WTC11 (cell line): ENCODE results near the gene ANKS6. TPM values are rescaled to one million over a fixed set of nuclear protein-coding genes. Genes with fewer than 3 reads are reported as not detected.

Source experiments
- ATAC-seq: fragments of 200-7000 bp; cut with Tn5 transposase; 2 replicates; pipeline ENCODE4 v1.10.0; 2021; ENCODE audit warnings: mild to moderate bottlenecking, moderate library complexity
- CTCF ChIA-PET: fragments of 300-600 bp; sonication (Branson Sonifier 250); formaldehyde crosslinking; loops from one replicate; lab custom pipeline; 2021; ENCODE audit warnings: antibody characterized with exemption; lab: Charles Lee
- POLR2A ChIA-PET: fragments of 350-600 bp; sonication (Branson Sonifier 250); formaldehyde crosslinking; loops from one replicate; lab custom pipeline; 2021; ENCODE audit warnings: antibody characterized with exemption; lab: Charles Lee
- DNase-seq: peaks from one replicate; pipeline ENCODE4 v3.0.0; 2021; ENCODE audit warnings: low spot score
- H3K27ac Mint-ChIP-seq: 2 replicates; pipeline ENCODE4 v1.8.0; 2021; ENCODE audit warnings: mixed read lengths
- H3K27me3 Mint-ChIP-seq: 2 replicates; pipeline ENCODE4 v1.8.0; 2021; ENCODE audit warnings: low read depth, mild to moderate bottlenecking, moderate library complexity, mixed read lengths
- H3K36me3 Mint-ChIP-seq: 2 replicates; pipeline ENCODE4 v1.8.0; 2021; ENCODE audit warnings: mixed read lengths
- H3K4me1 Mint-ChIP-seq: 2 replicates; pipeline ENCODE4 v1.8.0; 2022; ENCODE audit warnings: mixed read lengths
- H3K4me3 Mint-ChIP-seq: 2 replicates; pipeline ENCODE4 v1.8.0; 2021; ENCODE audit warnings: mild to moderate bottlenecking, moderate library complexity, mixed read lengths
- H3K9me3 Mint-ChIP-seq: 2 replicates; pipeline ENCODE4 v1.8.0; 2021; ENCODE audit warnings: mixed read lengths
- CBFB ChIP-seq: sonication (generic); formaldehyde crosslinking; IDR thresholded peaks from 2 replicates; pipeline ENCODE4 v1.8.1; 2022; ENCODE audit warnings: mild to moderate bottlenecking, low read depth, missing genetic modification reagents
- CREB1 ChIP-seq: sonication (generic); formaldehyde crosslinking; IDR thresholded peaks from 2 replicates; pipeline ENCODE4 v1.8.0; 2023; ENCODE audit warnings: mild to moderate bottlenecking, missing genetic modification reagents
- EMX1 ChIP-seq: fragments of 250-450 bp; sonication (Bioruptor Pico); IDR thresholded peaks from 2 replicates; pipeline ENCODE4 v1.8.0; 2021; ENCODE audit warnings: mild to moderate bottlenecking
- ESRRA ChIP-seq: sonication (generic); formaldehyde crosslinking; IDR thresholded peaks from 2 replicates; pipeline ENCODE4 v1.8.1; 2022; ENCODE audit warnings: mild to moderate bottlenecking, missing genetic modification reagents, borderline replicate concordance
- FOXJ3 ChIP-seq: sonication (generic); formaldehyde crosslinking; IDR thresholded peaks from 2 replicates; pipeline ENCODE4 v1.9.0; 2021; ENCODE audit warnings: missing genetic modification reagents, mild to moderate bottlenecking, borderline replicate concordance
- JUN ChIP-seq: sonication (generic); formaldehyde crosslinking; IDR thresholded peaks from 2 replicates; pipeline ENCODE4 v1.8.0; 2023; ENCODE audit warnings: mild to moderate bottlenecking, missing genetic modification reagents
- MYBL2 ChIP-seq: sonication (generic); formaldehyde crosslinking; IDR thresholded peaks from 2 replicates; pipeline ENCODE4 v1.8.1; 2023; ENCODE audit warnings: mild to moderate bottlenecking, moderate library complexity, missing genetic modification reagents
- NFE2L1 ChIP-seq: sonication (generic); formaldehyde crosslinking; IDR thresholded peaks from 2 replicates; pipeline ENCODE4 v1.8.1; 2023; ENCODE audit warnings: missing genetic modification reagents
- NFYB ChIP-seq: sonication (generic); formaldehyde crosslinking; conservative IDR thresholded peaks from 2 replicates; pipeline ENCODE4 v1.8.0; 2022; ENCODE audit warnings: low read depth, missing genetic modification reagents
- NR2C2 ChIP-seq: sonication (generic); formaldehyde crosslinking; IDR thresholded peaks from 2 replicates; pipeline ENCODE4 v1.8.0; 2022; ENCODE audit warnings: mild to moderate bottlenecking, missing genetic modification reagents
- NR3C1 ChIP-seq: sonication (generic); formaldehyde crosslinking; conservative IDR thresholded peaks from 2 replicates; pipeline ENCODE4 v1.8.1; 2023; ENCODE audit warnings: low read depth, mild to moderate bottlenecking, missing genetic modification reagents
- RORB ChIP-seq: fragments of 250-450 bp; sonication (Bioruptor Pico); IDR thresholded peaks from 2 replicates; pipeline ENCODE4 v1.9.0; 2021; ENCODE audit warnings: mild to moderate bottlenecking
- SMAD4 ChIP-seq: sonication (generic); formaldehyde crosslinking; IDR thresholded peaks from 2 replicates; pipeline ENCODE4 v1.8.0; 2022; ENCODE audit warnings: mild to moderate bottlenecking, missing genetic modification reagents
- SOX15 ChIP-seq: fragments of 250-450 bp; sonication (Bioruptor Pico); IDR thresholded peaks from 2 replicates; pipeline ENCODE4 v1.9.0; 2021; ENCODE audit warnings: mild to moderate bottlenecking
- SP1 ChIP-seq: sonication (generic); formaldehyde crosslinking; conservative IDR thresholded peaks from 2 replicates; pipeline ENCODE4 v1.8.1; 2022; ENCODE audit warnings: missing genetic modification reagents
- ZBTB21 ChIP-seq: sonication (generic); formaldehyde crosslinking; IDR thresholded peaks from 2 replicates; pipeline ENCODE4 v1.8.1; 2023; ENCODE audit warnings: mild to moderate bottlenecking, missing genetic modification reagents, borderline replicate concordance
- ZNF416 ChIP-seq: fragments of 250-450 bp; sonication (Bioruptor Pico); IDR thresholded peaks from 2 replicates; pipeline ENCODE4 v1.9.0; 2021; ENCODE audit warnings: mild to moderate bottlenecking, inconsistent platforms
- ZNF671 ChIP-seq: fragments of 250-450 bp; sonication (Bioruptor Pico); IDR thresholded peaks from 2 replicates; pipeline ENCODE4 v1.8.0; 2021; ENCODE audit warnings: mild to moderate bottlenecking
- total RNA-seq: library from RNA; stranded (reverse); gene quantifications from 3 replicates; pipeline ENCODE4 v1.2.3, GENCODE V29; 2021
- TF ChIP-seq, protein P1 (sequence below): sonication (generic); formaldehyde crosslinking; conservative IDR thresholded peaks from 2 replicates; pipeline ENCODE4 v1.8.1; 2022; ENCODE audit warnings: mild to moderate bottlenecking, missing genetic modification reagents
- TF ChIP-seq, protein P2 (sequence below): sonication (generic); formaldehyde crosslinking; IDR thresholded peaks from 2 replicates; pipeline ENCODE4 v1.8.0; 2023; ENCODE audit warnings: missing genetic modification reagents
- TF ChIP-seq, protein P3 (sequence below): fragments of 200-600 bp; IDR thresholded peaks from 2 replicates; pipeline ENCODE4 v1.8.0; 2022; ENCODE audit warnings: antibody characterized with exemption
- TF ChIP-seq, protein P4 (sequence below): sonication (generic); formaldehyde crosslinking; IDR thresholded peaks from 2 replicates; pipeline ENCODE4 v1.8.1; 2023; ENCODE audit warnings: mild to moderate bottlenecking, missing genetic modification reagents
- TF ChIP-seq, protein P5 (sequence below): fragments of 250-450 bp; sonication (Bioruptor Pico); conservative IDR thresholded peaks from 2 replicates; pipeline ENCODE4 v1.9.0; 2021; ENCODE audit warnings: mild to moderate bottlenecking
- TF ChIP-seq, protein P6 (sequence below): fragments of 250-450 bp; sonication (Bioruptor Pico); IDR thresholded peaks from 2 replicates; pipeline ENCODE4 v1.9.0; 2021; ENCODE audit warnings: moderate library complexity, mild to moderate bottlenecking, inconsistent platforms, borderline replicate concordance
- TF ChIP-seq, protein P7 (sequence below): sonication (generic); formaldehyde crosslinking; IDR thresholded peaks from 2 replicates; pipeline ENCODE4 v1.8.0; 2022; ENCODE audit warnings: mild to moderate bottlenecking, missing genetic modification reagents

Gene ANKS6
- total RNA-seq, 1 experiment from 2014 or later, result 65.1 TPM

DNA sequence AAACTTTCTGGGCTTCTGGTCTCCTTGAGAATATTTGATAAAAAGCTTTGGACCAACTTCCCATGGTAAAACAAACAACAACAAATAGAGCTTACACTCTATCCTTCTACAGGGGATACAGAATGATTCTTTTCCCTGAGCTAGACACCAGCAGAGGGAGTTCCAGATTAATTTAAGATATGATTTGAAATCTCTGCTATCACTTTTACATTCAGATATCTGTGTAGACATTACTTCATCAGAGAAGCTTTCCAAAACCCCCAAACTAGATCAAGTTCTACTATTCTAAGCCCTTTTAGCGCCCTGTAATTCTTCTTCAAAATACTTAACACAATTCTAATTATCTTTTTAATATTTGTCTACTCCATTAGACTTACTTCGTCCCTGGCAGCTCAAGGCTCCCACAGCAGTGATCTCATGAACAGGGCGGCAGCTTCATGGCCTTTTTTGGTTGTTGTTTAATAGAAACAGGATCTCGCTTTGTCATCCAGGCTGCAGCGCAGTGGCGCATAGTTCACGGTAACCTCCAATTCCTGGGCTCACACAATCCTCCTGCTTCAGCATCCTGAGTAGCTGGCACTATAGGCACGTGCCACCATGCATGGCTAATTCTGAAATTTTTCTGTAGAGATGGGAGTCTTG is 10.2 kb upstream of the ANKS6 start:
- no peaks in the 10 kb centered on the region; the same call in 1 of the 2 replicates for H3K36me3 Mint-ChIP-seq
- CTCF ChIA-PET, result interaction anchor here (1.8 to 2.9 kb wide), 2 partner anchors 15 to 335 kb away, joined by 3 to 13 read pairs; no protein-coding TSS in a partner anchor
- DNase-seq (no peak), ATAC-seq (no peak)
- H3K27me3 Mint-ChIP-seq, result peaks cover 30% of the 10 kb centered on the region
- H3K27ac Mint-ChIP-seq, result no peak overlapping the region
- no peaks in the 10 kb centered on the region for H3K9me3 Mint-ChIP-seq
- POLR2A ChIA-PET, result no interaction called here
- peaks cover 39% of the 10 kb centered on the region for H3K4me1 Mint-ChIP-seq
- no peak for TF ChIP-seq EMX1 (CRISPR knock-in tag)
- no peak for TF ChIP-seq NR3C1 (CRISPR knock-in tag)
- no peak for TF ChIP-seq ESRRA (CRISPR knock-in tag)
- no peak for TF ChIP-seq JUN
- no peak for TF ChIP-seq MYBL2 (CRISPR knock-in tag)
- no peak for TF ChIP-seq SOX15 (CRISPR knock-in tag)
- TF ChIP-seq, protein P1, sequence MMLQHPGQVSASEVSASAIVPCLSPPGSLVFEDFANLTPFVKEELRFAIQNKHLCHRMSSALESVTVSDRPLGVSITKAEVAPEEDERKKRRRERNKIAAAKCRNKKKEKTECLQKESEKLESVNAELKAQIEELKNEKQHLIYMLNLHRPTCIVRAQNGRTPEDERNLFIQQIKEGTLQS, result no peak
- TF ChIP-seq, protein P2, sequence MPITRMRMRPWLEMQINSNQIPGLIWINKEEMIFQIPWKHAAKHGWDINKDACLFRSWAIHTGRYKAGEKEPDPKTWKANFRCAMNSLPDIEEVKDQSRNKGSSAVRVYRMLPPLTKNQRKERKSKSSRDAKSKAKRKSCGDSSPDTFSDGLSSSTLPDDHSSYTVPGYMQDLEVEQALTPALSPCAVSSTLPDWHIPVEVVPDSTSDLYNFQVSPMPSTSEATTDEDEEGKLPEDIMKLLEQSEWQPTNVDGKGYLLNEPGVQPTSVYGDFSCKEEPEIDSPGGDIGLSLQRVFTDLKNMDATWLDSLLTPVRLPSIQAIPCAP (CRISPR knock-in tag), result no peak
- TF ChIP-seq ZNF416 (CRISPR knock-in tag), result no peak
- TF ChIP-seq, protein P3, sequence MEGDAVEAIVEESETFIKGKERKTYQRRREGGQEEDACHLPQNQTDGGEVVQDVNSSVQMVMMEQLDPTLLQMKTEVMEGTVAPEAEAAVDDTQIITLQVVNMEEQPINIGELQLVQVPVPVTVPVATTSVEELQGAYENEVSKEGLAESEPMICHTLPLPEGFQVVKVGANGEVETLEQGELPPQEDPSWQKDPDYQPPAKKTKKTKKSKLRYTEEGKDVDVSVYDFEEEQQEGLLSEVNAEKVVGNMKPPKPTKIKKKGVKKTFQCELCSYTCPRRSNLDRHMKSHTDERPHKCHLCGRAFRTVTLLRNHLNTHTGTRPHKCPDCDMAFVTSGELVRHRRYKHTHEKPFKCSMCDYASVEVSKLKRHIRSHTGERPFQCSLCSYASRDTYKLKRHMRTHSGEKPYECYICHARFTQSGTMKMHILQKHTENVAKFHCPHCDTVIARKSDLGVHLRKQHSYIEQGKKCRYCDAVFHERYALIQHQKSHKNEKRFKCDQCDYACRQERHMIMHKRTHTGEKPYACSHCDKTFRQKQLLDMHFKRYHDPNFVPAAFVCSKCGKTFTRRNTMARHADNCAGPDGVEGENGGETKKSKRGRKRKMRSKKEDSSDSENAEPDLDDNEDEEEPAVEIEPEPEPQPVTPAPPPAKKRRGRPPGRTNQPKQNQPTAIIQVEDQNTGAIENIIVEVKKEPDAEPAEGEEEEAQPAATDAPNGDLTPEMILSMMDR, result no peak
- no peak for TF ChIP-seq NFE2L1 (CRISPR knock-in tag)
- TF ChIP-seq RORB (CRISPR knock-in tag), result no peak
- TF ChIP-seq, protein P4, sequence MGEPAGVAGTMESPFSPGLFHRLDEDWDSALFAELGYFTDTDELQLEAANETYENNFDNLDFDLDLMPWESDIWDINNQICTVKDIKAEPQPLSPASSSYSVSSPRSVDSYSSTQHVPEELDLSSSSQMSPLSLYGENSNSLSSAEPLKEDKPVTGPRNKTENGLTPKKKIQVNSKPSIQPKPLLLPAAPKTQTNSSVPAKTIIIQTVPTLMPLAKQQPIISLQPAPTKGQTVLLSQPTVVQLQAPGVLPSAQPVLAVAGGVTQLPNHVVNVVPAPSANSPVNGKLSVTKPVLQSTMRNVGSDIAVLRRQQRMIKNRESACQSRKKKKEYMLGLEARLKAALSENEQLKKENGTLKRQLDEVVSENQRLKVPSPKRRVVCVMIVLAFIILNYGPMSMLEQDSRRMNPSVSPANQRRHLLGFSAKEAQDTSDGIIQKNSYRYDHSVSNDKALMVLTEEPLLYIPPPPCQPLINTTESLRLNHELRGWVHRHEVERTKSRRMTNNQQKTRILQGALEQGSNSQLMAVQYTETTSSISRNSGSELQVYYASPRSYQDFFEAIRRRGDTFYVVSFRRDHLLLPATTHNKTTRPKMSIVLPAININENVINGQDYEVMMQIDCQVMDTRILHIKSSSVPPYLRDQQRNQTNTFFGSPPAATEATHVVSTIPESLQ, result no peak
- no peak for TF ChIP-seq ZBTB21
- TF ChIP-seq SMAD4 (CRISPR knock-in tag), result no peak
- no peak for TF ChIP-seq CREB1 (CRISPR knock-in tag)
- peak overlapping the region; percentile 73 for H3K4me3 Mint-ChIP-seq

DNA sequence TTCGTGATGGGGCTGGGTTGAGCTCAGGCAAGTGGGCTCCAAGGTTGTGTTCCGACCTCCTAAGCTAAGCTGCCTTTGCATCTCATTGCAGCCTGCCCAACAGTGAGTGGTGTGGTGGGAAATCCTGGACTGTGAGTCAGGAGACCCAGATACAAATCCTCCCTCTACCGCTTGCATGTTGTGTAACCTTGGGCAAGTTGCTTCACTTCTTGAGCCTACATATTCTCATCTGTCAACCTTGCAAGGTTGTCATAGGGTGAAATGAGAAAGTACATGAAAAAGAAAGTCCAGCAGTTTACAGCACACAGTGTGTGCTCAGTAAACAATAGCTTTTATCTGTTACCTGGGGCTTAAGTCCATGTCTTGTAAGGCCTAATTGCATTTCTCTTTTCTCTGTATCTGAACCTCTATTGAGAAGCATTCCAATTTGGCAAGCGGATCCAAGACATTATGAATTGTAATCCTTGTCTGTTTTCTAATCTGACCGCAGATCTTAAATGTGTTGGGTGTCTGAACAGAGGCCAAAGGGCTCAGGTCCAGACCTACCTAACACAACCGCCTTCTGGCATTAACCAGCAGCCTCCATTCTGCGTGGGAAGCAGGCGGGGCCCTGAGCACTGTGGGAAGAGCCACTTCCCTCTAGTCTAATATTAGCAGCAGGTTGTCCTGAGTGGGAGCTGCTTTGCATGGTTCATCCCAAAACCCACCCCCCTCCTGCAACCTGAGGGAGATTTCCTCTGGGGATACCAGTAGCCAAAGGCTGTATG is 9.3 kb upstream of the ANKS6 start:
- Mint-ChIP-seq H3K27me3 (peaks cover 30% of the 10 kb centered on the region), H3K36me3 (no peaks in the 10 kb centered on the region), H3K27ac (no peak overlapping the region), H3K4me3 (no peak overlapping the region), H3K4me1 (peaks cover 40% of the 10 kb centered on the region), H3K9me3 (no peaks in the 10 kb centered on the region)
- ChIA-PET CTCF (interaction anchor here (1.0 to 1.8 kb wide), 2 partner anchors 30 to 336 kb away, joined by 3 to 5 read pairs; no protein-coding TSS in a partner anchor), POLR2A (no interaction called here)
- DNase-seq (no peak), ATAC-seq (no peak)
- TF ChIP-seq FOXJ3 (no peak), ZNF671 (CRISPR knock-in tag) (no peak), JUN (no peak), CBFB (CRISPR knock-in tag) (no peak), SMAD4 (CRISPR knock-in tag) (no peak), NFYB (CRISPR knock-in tag) (no peak), SP1 (CRISPR knock-in tag) (no peak), NR2C2 (no peak)
- TF ChIP-seq, protein P5, sequence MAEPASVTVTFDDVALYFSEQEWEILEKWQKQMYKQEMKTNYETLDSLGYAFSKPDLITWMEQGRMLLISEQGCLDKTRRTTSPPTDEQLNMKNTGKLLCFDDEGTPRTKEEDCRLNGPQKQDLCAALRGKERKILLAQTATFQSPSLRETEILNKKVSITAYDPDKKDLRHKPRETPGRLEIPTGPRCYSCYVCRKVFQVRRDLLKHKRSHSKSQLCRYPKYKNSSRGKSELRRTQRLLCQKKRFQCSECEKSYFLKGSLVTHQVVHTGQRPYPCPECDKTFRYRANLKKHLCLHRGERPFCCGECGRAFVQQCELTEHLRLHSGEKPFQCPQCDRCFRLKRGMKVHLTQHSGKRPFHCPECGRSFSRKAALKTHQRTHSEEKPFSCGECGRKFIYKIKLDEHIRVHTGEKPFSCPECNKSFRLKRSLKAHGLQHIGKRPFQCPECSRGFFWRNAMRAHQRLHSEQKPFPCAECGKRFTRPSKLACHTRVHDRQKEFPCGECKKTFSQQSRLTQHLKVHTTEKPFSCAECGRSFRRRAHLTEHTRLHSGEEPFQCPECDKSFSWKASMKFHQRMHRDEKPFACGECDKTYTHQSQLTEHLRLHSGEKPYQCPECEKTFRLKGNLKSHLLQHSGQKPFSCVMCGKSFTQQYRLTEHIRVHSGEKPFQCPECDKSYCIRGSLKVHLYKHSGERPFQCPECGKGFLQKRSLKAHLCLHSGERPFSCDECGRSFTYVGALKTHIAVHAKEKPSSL (CRISPR knock-in tag), result no peak
- TF ChIP-seq, protein P6, sequence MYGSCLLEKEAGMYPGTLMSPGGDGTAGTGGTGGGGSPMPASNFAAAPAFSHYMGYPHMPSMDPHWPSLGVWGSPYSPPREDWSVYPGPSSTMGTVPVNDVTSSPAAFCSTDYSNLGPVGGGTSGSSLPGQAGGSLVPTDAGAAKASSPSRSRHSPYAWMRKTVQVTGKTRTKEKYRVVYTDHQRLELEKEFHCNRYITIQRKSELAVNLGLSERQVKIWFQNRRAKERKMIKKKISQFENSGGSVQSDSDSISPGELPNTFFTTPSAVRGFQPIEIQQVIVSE (CRISPR knock-in tag), result no peak
- TF ChIP-seq, protein P7, sequence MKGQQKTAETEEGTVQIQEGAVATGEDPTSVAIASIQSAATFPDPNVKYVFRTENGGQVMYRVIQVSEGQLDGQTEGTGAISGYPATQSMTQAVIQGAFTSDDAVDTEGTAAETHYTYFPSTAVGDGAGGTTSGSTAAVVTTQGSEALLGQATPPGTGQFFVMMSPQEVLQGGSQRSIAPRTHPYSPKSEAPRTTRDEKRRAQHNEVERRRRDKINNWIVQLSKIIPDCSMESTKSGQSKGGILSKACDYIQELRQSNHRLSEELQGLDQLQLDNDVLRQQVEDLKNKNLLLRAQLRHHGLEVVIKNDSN, result no peak
- TF ChIP-seq, protein P1, result no peak
